Ishikawa (cell line): ENCODE results near the gene CCAR1.

ENCODE experiments used
- CEBPB ChIP-seq: IDR thresholded peaks from 2 replicates; pipeline ENCODE4 v1.6.1; 2012
- TCF12 ChIP-seq: IDR thresholded peaks from 2 replicates; pipeline ENCODE4 v1.6.1; 2012; ENCODE audit warnings: low read depth
- TF ChIP-seq, protein P1 (sequence below): IDR thresholded peaks from 2 replicates; pipeline ENCODE4 v1.6.1; 2012
- TF ChIP-seq, protein P2 (sequence below): IDR thresholded peaks from 2 replicates; pipeline ENCODE4 v1.6.1; 2012; ENCODE audit warnings: low read depth, mild to moderate bottlenecking
- TF ChIP-seq, protein P3 (sequence below): IDR thresholded peaks from 2 replicates; pipeline ENCODE4 v1.6.1; 2012

DNA sequence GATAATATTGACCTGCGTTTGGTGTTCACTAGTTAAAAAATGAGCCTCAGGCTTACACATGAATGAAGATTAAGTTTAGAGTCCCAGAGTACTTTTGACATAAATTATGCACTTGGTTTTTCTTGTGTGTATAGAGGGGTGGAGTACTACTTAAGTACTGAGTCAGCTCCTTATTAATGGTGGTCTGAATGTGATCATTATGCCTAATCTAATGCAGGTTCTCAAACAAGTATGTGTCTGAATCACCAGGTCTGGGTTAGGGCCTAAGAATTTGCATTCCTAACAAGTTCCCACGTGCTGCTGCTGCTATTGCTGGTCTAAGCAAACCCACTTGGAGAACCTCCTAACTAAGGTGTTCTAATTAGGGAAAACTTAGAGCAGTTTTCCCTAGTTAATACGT is 75.6 kb downstream of the CCAR1 start:
- TF ChIP-seq, protein P1, sequence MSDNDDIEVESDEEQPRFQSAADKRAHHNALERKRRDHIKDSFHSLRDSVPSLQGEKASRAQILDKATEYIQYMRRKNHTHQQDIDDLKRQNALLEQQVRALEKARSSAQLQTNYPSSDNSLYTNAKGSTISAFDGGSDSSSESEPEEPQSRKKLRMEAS, result no peak
- TF ChIP-seq CEBPB, result no peak
- TF ChIP-seq, protein P2, sequence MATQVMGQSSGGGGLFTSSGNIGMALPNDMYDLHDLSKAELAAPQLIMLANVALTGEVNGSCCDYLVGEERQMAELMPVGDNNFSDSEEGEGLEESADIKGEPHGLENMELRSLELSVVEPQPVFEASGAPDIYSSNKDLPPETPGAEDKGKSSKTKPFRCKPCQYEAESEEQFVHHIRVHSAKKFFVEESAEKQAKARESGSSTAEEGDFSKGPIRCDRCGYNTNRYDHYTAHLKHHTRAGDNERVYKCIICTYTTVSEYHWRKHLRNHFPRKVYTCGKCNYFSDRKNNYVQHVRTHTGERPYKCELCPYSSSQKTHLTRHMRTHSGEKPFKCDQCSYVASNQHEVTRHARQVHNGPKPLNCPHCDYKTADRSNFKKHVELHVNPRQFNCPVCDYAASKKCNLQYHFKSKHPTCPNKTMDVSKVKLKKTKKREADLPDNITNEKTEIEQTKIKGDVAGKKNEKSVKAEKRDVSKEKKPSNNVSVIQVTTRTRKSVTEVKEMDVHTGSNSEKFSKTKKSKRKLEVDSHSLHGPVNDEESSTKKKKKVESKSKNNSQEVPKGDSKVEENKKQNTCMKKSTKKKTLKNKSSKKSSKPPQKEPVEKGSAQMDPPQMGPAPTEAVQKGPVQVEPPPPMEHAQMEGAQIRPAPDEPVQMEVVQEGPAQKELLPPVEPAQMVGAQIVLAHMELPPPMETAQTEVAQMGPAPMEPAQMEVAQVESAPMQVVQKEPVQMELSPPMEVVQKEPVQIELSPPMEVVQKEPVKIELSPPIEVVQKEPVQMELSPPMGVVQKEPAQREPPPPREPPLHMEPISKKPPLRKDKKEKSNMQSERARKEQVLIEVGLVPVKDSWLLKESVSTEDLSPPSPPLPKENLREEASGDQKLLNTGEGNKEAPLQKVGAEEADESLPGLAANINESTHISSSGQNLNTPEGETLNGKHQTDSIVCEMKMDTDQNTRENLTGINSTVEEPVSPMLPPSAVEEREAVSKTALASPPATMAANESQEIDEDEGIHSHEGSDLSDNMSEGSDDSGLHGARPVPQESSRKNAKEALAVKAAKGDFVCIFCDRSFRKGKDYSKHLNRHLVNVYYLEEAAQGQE, result no peak
- TF ChIP-seq, protein P3, sequence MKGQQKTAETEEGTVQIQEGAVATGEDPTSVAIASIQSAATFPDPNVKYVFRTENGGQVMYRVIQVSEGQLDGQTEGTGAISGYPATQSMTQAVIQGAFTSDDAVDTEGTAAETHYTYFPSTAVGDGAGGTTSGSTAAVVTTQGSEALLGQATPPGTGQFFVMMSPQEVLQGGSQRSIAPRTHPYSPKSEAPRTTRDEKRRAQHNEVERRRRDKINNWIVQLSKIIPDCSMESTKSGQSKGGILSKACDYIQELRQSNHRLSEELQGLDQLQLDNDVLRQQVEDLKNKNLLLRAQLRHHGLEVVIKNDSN, result no peak
- no peak for TF ChIP-seq TCF12
